VCaP (cell line): Measurements from ENCODE around the gene PREX1.

Experiments
- H3K27ac ChIP-seq: fragments of 450-650 bp; 2 replicates; pipeline ENCODE4 v1.5.1; 2017
- TF ChIP-seq, protein P1 (sequence below): fragments of 450-650 bp; conservative IDR thresholded peaks from 2 replicates; pipeline ENCODE4 v1.5.1; 2017; ENCODE audit warnings: mild to moderate bottlenecking, moderate library complexity

PREX1 gene

DNA sequence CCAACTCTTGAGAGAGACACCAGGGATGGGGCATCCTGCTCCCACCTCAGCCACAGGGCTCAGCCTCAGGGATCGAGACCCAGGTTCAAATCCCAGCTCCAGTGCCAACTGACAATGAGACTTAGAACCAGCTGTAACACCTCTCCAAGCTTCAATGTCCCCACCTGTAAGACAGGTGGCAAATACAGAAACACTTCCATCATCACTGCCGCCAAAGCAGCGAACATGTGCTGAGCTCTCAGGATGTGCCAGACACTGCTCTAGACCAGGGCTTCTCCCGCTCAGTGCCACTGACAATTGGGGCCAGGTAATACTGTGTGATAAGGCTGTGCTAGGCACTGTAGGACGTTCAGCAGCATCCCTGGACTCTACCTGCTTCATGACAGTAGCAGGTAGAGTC is 22.1 kb downstream of the PREX1 start:
- TF ChIP-seq, protein P1, sequence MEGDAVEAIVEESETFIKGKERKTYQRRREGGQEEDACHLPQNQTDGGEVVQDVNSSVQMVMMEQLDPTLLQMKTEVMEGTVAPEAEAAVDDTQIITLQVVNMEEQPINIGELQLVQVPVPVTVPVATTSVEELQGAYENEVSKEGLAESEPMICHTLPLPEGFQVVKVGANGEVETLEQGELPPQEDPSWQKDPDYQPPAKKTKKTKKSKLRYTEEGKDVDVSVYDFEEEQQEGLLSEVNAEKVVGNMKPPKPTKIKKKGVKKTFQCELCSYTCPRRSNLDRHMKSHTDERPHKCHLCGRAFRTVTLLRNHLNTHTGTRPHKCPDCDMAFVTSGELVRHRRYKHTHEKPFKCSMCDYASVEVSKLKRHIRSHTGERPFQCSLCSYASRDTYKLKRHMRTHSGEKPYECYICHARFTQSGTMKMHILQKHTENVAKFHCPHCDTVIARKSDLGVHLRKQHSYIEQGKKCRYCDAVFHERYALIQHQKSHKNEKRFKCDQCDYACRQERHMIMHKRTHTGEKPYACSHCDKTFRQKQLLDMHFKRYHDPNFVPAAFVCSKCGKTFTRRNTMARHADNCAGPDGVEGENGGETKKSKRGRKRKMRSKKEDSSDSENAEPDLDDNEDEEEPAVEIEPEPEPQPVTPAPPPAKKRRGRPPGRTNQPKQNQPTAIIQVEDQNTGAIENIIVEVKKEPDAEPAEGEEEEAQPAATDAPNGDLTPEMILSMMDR = no peak
- no peak overlapping the region for H3K27ac ChIP-seq

GRCh38 chr20:48805286-48805685 is 22.5 kb downstream of the PREX1 start:
- H3K27ac ChIP-seq = no peak overlapping the region
- TF ChIP-seq, protein P1 = no peak

DNA sequence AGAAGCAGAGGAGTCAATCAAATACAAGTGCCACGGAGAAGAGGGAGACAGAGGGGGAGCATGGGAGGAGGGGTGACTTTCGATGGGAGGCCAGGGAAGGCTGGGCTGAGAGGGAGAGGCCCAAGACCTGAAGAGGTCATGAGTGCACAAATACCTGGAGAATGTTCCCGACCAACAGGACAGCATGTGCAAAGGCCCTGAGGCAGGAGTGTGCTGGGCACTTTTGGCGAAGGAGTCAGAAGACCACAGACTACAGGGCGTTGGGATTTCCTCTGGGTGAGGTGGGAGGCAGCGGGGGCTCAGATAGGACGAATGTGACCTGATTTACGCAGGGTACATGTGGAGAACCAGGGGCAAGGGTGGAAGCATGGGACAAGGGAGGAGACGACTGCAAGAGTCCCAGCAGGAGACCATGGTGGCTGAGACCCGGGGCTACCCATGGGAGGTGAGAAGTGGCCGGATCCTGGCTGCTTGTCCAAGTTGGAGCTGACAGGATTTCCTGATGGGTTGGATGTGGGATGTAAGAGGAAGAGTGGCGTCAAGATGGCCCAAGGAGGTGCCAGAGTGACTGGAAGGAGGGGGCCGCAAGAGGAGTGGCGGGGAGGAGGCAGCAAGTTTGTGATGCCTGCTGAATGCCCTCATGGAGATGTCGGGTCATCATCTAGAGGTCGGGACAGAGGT is 23.4 kb downstream of the PREX1 start:
- TF ChIP-seq, protein P1 = no peak
- H3K27ac ChIP-seq = no peak overlapping the region

DNA sequence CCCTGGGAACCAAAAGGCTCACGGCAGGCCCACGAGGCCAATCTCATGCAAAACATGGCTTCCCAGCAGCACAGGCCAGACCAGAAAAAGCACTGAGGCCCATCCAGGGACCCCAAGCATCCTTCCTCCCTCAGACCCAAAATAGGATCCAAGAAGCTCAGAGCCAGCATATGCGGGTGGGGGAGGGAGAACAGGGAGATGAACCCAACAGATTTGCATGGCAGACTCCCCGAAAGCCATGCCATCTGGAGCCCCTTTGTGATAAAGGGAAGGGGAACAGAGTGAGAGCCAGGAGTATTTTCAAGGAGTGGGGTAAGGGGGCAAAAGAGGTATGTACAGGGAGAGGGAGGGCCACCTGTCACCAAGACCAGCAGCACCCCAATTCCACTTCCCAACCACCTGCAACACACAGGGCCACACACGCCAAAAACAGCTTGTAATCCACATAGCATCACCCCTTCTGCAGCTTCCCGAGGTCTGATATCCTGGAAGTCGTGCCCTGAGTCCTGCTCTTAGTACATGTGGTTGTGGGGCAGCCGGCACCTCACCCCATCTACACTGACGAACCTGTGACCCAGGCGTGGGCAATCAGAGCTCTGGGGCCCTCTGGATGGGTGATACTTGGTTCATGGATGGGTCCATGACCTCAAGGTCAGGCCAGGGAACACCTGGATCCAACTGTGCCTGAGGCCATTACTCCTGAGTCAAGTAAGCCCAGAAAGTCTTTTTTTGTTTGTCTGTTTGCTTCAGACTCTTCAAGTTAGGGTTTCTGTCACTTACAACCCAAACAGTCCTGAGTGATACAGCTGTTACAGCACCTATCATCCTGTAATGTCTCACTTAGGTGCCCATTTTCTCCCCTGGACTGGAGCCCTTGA is 24.4 kb downstream of the PREX1 start:
- H3K27ac ChIP-seq = no peak overlapping the region
- TF ChIP-seq, protein P1 = no peak

DNA sequence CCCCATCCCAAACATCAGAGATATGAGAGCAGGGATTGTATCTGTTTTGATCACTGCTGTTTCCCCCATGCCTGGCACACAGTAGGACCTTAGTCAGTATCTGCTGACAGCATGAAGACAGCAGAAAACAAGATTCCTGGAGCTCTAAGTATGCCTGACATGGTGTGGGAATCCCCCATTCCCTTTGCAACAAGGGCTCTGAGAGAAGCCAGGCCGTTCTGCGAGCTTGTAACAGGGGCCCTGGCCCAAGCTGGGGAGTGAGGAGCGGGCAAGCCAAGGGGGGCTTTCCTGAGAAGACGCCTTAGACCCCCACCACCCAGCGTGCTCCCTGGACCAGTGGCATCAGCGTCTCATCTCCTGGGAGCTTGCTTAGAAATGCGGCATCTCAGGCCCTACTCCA is 25.2 kb downstream of the PREX1 start:
- TF ChIP-seq, protein P1 = no peak
- H3K27ac ChIP-seq = no peak overlapping the region

- TF ChIP-seq, protein P1 = no peak
- no peak overlapping the region for H3K27ac ChIP-seq
These were observed 25.6 kb downstream of the PREX1 start for GRCh38 chr20:48802216-48802615.

DNA sequence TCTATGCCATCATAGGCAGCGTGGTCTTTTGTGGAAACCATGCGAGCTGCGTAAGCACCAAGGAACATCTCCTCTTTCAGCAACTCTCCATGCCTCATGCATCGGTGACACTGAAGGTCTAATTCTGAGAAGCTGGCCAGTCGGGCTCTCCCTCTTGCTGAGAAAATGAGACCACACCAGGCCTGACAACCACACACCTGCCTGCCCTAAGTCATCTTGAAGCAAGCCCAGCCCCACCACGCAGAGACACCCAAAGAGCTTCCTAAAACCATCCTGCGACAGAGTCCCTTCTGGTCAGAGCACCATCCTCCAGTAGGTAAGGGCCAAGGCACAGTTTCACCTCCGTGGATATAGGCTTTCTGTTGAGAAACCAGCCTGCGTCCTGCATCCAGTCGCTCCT is 26.6 kb downstream of the PREX1 start:
- TF ChIP-seq, protein P1 = no peak
- H3K27ac ChIP-seq = no peak overlapping the region
